Measurements from ENCODE around the gene CEACAM21.

DNA sequence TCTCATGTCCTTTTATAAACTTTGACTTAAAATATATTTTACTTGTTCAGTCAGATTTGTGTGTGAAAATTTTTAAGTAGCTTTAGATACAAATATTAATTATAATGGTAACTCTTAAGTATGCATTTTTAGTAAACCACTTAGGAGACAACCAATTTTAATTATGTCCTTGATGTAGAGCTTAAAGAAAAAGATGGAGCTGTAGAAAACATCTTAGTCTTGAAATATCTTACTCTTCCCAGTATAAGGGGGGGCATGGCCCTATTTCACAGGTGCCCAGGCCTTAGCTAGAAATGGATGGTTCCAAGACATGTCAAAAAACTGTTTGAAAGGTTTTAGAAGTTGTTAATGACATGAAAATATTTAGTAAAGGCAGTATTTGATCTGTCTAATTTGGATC is 43.4 kb upstream of the CEACAM21 start:
- TF ChIP-seq POLR2A (IDR thresholded peaks at IDR 0.05; ENCODE audit: low read depth, low read length) (no peak), TAF1 (IDR thresholded peaks at IDR 0.05; ENCODE audit: borderline replicate concordance, low read depth, low read length) (no peak), POLR2AphosphoS5 (IDR thresholded peaks at IDR 0.05; ENCODE audit: low read depth, low read length) (no peak)

Data from GM12892 (cell line).